AG04450 (cell line): ENCODE data around the gene EIF1B. TPM values are rescaled to one million over a fixed set of nuclear protein-coding genes. Genes with fewer than 3 reads are reported as not detected.

Experiments
- CTCF ChIA-PET: fragments of 300-600, 350-600 bp; formaldehyde crosslinking; extraction: SDS; loops from one replicate; lab custom pipeline; 2022; ENCODE audit warnings: antibody characterized with exemption, inconsistent platforms; lab: Charles Lee
- POLR2A ChIA-PET: fragments of 350-600 bp; formaldehyde crosslinking; extraction: SDS; loops from one replicate; lab custom pipeline; 2021; ENCODE audit warnings: antibody characterized with exemption, inconsistent platforms; lab: Yijun Ruan, JAX
- DNase-seq: peaks from one replicate; pipeline ENCODE4 v3.0.0-alpha.2; 2011; ENCODE audit warnings: low read depth, low spot score
- H3K27ac ChIP-seq: one replicate; pipeline ENCODE4 v1.5.1; 2012; ENCODE audit warnings: low read depth, low read length, control low read depth
- H3K27me3 ChIP-seq: one replicate; pipeline ENCODE4 v1.6.0; 2012; ENCODE audit warnings: low read length; ENCODE audit not compliant: control insufficient read depth, insufficient read depth
- H3K4me3 ChIP-seq: 2 replicates; pipeline ENCODE4 v1.5.1; 2011; ENCODE audit warnings: mild to moderate bottlenecking, low read depth, low read length, control low read depth
- H3K9me3 ChIP-seq: 2 replicates; pipeline ENCODE4 v1.5.1; 2012; ENCODE audit warnings: low read length; ENCODE audit not compliant: control insufficient read depth, insufficient read depth
- CTCF ChIP-seq: IDR thresholded peaks from 2 replicates; pipeline ENCODE4 v1.5.1; 2011; ENCODE audit warnings: low read depth, low read length, control low read depth, inconsistent platforms
- polyA plus RNA-seq: library from polyadenylated mRNA; depleted of rRNA; stranded (reverse); fragments of >200 nt; gene quantifications from 2 replicates; pipeline ENCODE4 v1.2.3, GENCODE V29; 2011

The EIF1B gene
- polyA plus RNA-seq, 1 experiment, result 46.7 TPM

GRCh38 chr3:40306336-40306735 is 3.2 kb upstream of the EIF1B start:
- no peak for DNase-seq
- Histone ChIP-seq H3K4me3 (no peak overlapping the region), H3K9me3 (no peaks in the 10 kb centered on the region; the same call in 1 of the 2 replicates), H3K27me3 (no peaks in the 10 kb centered on the region), H3K27ac (no peak overlapping the region)
- ChIA-PET CTCF (interaction anchor here (1.3 to 4.4 kb wide), 5 partner anchors 12 to 859 kb away, joined by 5 to 67 read pairs (median 6); no protein-coding TSS in a partner anchor), POLR2A (no interaction called here)
- no peak for TF ChIP-seq CTCF

- CTCF ChIA-PET, result interaction anchor here (1.2 to 4.4 kb wide), 6 partner anchors 11 to 1884 kb away, joined by 3 to 67 read pairs (median 6); no protein-coding TSS in a partner anchor
Measured at GRCh38 chr3:40307176-40307575, 2.3 kb upstream of the EIF1B start.

GRCh38 chr3:40308725-40309417 is 636 bp upstream of the EIF1B start:
- H3K4me3 ChIP-seq, result peak overlapping the region; percentile 69
- no peaks in the 10 kb centered on the region; the same call in 1 of the 2 replicates for H3K9me3 ChIP-seq
- no peak for DNase-seq
- no peak overlapping the region for H3K27ac ChIP-seq
- POLR2A ChIA-PET, result interaction anchor here (1.5 kb wide), 1 partner anchor 8 kb away, joined by 7 read pairs; no protein-coding TSS in a partner anchor
- CTCF ChIA-PET, result interaction anchor here (0.5 to 4.4 kb wide), 32 partner anchors 9 to 1892 kb away, joined by 3 to 67 read pairs (median 4); partner anchors contain the start of gene ZNF620
- no peaks in the 10 kb centered on the region for H3K27me3 ChIP-seq
- TF ChIP-seq CTCF, result no peak

More at GRCh38 chr3:40307176-40307575, 2.3 kb upstream of the EIF1B start:
- POLR2A ChIA-PET, result no interaction called here
- no peaks in the 10 kb centered on the region for H3K27me3 ChIP-seq
- no peak overlapping the region for H3K4me3 ChIP-seq
- DNase-seq, result no peak
- no peak overlapping the region for H3K27ac ChIP-seq
- H3K9me3 ChIP-seq, result no peaks in the 10 kb centered on the region; the same call in 1 of the 2 replicates
- TF ChIP-seq CTCF, result no peak

GRCh38 chr3:40309925-40310695 is 603 bp downstream of the EIF1B start:
- H3K27ac ChIP-seq, result peak overlapping the region; percentile 92
- no peaks in the 10 kb centered on the region; the same call in 1 of the 2 replicates for H3K9me3 ChIP-seq
- DNase-seq, result no peak
- ChIA-PET CTCF (interaction anchor here (1.0 to 11.9 kb wide), 9 partner anchors 10 to 671 kb away, joined by 3 to 333 read pairs (median 6); partner anchors contain the start of gene ZNF620), POLR2A (no interaction called here)
- no peaks in the 10 kb centered on the region for H3K27me3 ChIP-seq
- no peak for TF ChIP-seq CTCF
- H3K4me3 ChIP-seq, result peak overlapping the region; percentile 84
